NCI-H524 treated with DMSO at 0.1 percent for 48 hours (cell line): ENCODE measurements around the gene TCTN3.
A peak's percentile ranks its signal among the peaks of the same experiment; 100 is the strongest.
"Not testable (repeated sequence)": the region's sequence is repeated elsewhere in the genome, so short reads cannot be mapped to it uniquely, and the experiment has no call there.

ENCODE experiments used
- DNase-seq: peaks from one replicate; lab custom pipeline; 2025; lab: John Stamatoyannopoulos, UW

Gene TCTN3

GRCh38 chr10:95683966-95684365 is 9.8 kb downstream of the TCTN3 start:
- DNase-seq, result no peak

GRCh38 chr10:95675403-95676116 is 18.2 kb downstream of the TCTN3 start:
- DNase-seq, result no peak

GRCh38 chr10:95674643-95675042 is 19.1 kb downstream of the TCTN3 start:
- no peak for DNase-seq

- DNase-seq, result not testable (repeated sequence)
Observed at GRCh38 chr10:95672641-95673040, 21.1 kb downstream of the TCTN3 start.

GRCh38 chr10:95664543-95664942 is 29.2 kb downstream of the TCTN3 start:
- DNase-seq, result no peak

GRCh38 chr10:95663496-95663895 is 30.2 kb downstream of the TCTN3 start:
- no peak for DNase-seq

GRCh38 chr10:95661818-95662217 is 31.9 kb downstream of the TCTN3 start:
- DNase-seq, result no peak

- DNase-seq, result no peak
Observed at GRCh38 chr10:95660283-95660682, 33.4 kb downstream of the TCTN3 start.

GRCh38 chr10:95657250-95657649 is 36.5 kb downstream of the TCTN3 start:
- no peak for DNase-seq

GRCh38 chr10:95656291-95657164 is 37.2 kb downstream of the TCTN3 start, which contains the start of gene ALDH18A1:
Gene ALDH18A1 (minus strand): TSS chr10:95656711. CDS start chr10:95653377, 3,334 bp downstream.
- peak; percentile 7 for DNase-seq

GRCh38 chr10:95655571-95656290 is 38.0 kb downstream of the TCTN3 start:
- no peak for DNase-seq

- DNase-seq, result no peak
Observed at GRCh38 chr10:95653895-95654294, 39.8 kb downstream of the TCTN3 start.

GRCh38 chr10:95651346-95652060 is 42.2 kb downstream of the TCTN3 start:
- DNase-seq, result no peak

GRCh38 chr10:95650232-95650631 is 43.5 kb downstream of the TCTN3 start:
- DNase-seq, result no peak

GRCh38 chr10:95648138-95648537 is 45.6 kb downstream of the TCTN3 start:
- DNase-seq, result no peak

GRCh38 chr10:95646160-95646559 is 47.6 kb downstream of the TCTN3 start:
- no peak for DNase-seq

GRCh38 chr10:95644901-95645300 is 48.8 kb downstream of the TCTN3 start:
- no peak for DNase-seq

GRCh38 chr10:95640891-95641315 is 52.8 kb downstream of the TCTN3 start:
- no peak for DNase-seq

- no peak for DNase-seq
Observed at GRCh38 chr10:95637911-95638310, 55.8 kb downstream of the TCTN3 start.

GRCh38 chr10:95637140-95637539 is 56.6 kb downstream of the TCTN3 start:
- no peak for DNase-seq

GRCh38 chr10:95635319-95635733 is 58.4 kb downstream of the TCTN3 start:
- DNase-seq, result no peak

- no peak for DNase-seq
Observed at GRCh38 chr10:95628786-95629185, 64.9 kb downstream of the TCTN3 start.
